Stimulated activated memory B cell treated with anti-CD40 and anti-IgM and Interleukin-4, amounts not matched to agents 10 μg/mL and 1 μg/mL and 100 μg/mL, for 72 hours (primary cell): Measurements from ENCODE around the gene RPH3AL.
"Not testable (repeated sequence)": the region's sequence is repeated elsewhere in the genome, so short reads cannot be mapped to it uniquely, and the experiment has no call there.

Source experiments
- ATAC-seq: fragments of 150-1000 bp; cut with Tn5 transposase; 2 replicates; pipeline ENCODE4 v1.10.0; 2021
- H3K27ac Mint-ChIP-seq: one replicate; pipeline ENCODE4 v1.8.0; 2022; ENCODE audit warnings: mild to moderate bottlenecking, mixed read lengths
- H3K27me3 Mint-ChIP-seq: one replicate; pipeline ENCODE4 v1.8.0; 2022; ENCODE audit warnings: mixed read lengths
- H3K36me3 Mint-ChIP-seq: one replicate; pipeline ENCODE4 v1.8.0; 2022; ENCODE audit warnings: mixed read lengths
- H3K4me1 Mint-ChIP-seq: one replicate; pipeline ENCODE4 v1.8.0; 2022; ENCODE audit warnings: mixed read lengths
- H3K4me3 Mint-ChIP-seq: one replicate; pipeline ENCODE4 v1.8.0; 2022; ENCODE audit warnings: mild to moderate bottlenecking, moderate library complexity, mixed read lengths
- H3K9me3 Mint-ChIP-seq: one replicate; pipeline ENCODE4 v1.8.0; 2022; ENCODE audit warnings: mixed read lengths

Gene RPH3AL

DNA sequence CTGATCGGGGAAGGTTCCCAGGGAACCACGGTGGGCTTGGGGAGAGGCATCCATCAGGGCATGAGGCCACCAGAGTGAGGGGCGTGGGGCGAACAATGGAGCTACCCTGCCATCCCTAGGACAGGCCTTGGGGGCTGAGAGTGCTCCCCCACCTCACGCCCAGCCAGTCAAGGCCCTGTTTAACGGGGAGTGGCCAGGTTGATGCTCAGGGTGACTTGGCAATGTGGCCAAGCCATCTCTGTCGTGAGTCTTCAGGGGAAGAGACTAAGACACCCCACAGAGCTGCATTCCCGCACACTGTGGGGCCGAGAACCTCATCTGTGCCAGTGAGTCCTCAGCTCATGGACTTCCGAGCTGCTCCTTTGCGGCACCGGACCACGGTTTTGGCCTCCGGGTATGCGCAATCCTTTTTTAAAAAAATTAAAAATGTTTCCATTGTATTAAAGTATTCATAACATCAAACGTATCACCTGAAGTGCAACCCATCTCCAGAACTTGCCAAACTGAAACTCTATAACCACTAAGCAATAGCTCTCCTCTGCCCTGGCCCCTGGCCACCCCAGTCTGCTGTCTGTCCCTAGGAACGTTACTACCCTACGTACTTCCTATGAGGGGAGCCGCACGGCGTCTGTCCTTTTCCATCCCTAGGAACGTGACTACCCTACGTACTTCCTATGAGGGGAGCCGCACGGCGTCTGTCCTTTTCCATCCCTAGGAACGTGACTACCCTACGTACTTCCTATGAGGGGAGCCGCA lies 99.3 kb downstream of the RPH3AL start:
- Mint-ChIP-seq H3K9me3 (no peaks in the 10 kb centered on the region), H3K4me3 (no peak overlapping the region), H3K4me1 (no peaks in the 10 kb centered on the region), H3K27me3 (no peaks in the 10 kb centered on the region), H3K27ac (no peak overlapping the region), H3K36me3 (no peaks in the 10 kb centered on the region)
- peak; percentile 39 for ATAC-seq

DNA sequence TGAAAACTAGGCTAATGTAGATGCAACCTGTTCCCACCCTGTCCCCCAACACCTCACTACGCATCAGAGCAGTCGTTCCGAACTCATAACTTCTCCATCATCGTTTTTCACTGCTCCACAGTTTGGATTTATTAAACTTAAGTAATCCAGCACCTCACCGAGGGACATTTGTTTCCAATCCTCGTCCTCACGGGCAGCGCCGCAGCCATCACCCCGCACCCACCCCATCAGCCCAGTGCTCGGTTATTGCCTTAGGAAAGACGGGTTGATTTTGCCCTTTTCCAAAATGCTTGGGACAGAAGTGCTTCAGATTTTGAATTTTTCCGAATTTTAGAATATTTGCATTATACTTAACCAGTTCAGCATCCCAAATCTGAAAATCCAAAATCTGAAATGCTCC lies 100.2 kb downstream of the RPH3AL start:
- no peak for ATAC-seq
- no peak overlapping the region for H3K4me3 Mint-ChIP-seq

DNA sequence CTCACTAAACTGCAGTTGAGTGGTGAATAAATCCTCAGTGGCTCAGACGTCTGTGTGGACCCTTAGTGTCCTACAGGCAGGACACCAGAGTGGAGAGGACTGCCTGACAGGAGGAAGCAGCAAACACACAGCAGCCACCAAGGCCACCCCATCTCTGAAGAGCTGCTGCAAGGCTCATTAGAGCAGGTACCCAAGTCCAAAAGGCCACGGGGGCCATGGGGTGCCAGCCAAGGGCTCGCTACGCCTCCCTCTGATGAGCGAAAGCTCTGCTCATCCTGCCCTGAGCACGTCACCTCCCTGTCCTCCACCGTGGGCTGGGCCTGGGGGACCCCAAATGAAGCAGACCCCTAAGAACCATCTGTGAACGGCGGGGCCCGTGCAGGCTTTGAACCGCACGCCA lies 101.1 kb downstream of the RPH3AL start:
- ATAC-seq: no peak
- H3K27ac Mint-ChIP-seq: no peak overlapping the region
- H3K4me1 Mint-ChIP-seq: no peaks in the 10 kb centered on the region
- no peaks in the 10 kb centered on the region for H3K36me3 Mint-ChIP-seq
- H3K4me3 Mint-ChIP-seq: no peak overlapping the region
- no peaks in the 10 kb centered on the region for H3K27me3 Mint-ChIP-seq
- no peaks in the 10 kb centered on the region for H3K9me3 Mint-ChIP-seq

More for the DNA sequence above, 100.2 kb downstream of the RPH3AL start:
- no peaks in the 10 kb centered on the region for H3K27me3 Mint-ChIP-seq
- H3K36me3 Mint-ChIP-seq: no peaks in the 10 kb centered on the region
- no peaks in the 10 kb centered on the region for H3K9me3 Mint-ChIP-seq
- H3K4me1 Mint-ChIP-seq: no peaks in the 10 kb centered on the region
- no peak overlapping the region for H3K27ac Mint-ChIP-seq

DNA sequence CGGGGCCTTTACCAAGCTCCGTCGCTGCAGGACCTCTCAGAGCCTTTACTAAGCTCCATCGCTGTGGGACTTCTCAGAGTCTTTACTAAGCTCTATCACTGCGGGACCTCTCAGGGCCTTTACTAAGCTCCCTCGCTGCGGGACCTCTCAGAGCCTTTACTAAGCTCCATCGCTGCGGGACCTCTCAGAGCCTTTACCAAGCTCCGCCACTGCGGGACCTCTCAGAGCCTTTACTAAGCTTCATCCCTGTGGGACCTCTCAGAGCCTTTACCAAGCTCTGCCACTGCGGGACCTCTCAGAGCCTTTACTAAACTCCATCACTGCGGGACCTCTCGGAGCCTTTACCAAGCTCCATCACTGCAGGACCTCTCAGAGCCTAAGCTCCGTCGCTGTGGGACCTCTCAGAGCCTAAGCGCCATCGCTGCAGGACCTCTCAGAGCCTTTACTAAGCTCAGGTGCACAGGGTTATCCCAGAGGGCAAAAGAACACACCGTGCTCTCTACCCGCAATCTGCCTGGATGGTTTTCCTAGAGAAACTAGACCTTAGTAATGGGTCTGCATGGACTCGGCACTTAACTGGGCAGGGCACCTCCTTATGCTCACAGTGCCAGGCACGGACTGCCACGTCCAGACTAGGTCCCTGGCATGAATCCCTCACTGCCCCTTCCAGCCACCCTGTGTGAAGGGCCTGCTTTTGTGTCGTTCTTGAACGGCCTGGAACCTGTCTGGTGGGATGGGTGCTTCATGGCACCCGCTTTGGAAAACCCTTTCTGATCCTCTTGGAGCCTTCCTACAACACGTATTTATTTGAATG lies 101.9 kb downstream of the RPH3AL start:
- Mint-ChIP-seq H3K4me3 (no peak overlapping the region), H3K4me1 (no peaks in the 10 kb centered on the region), H3K27me3 (no peaks in the 10 kb centered on the region), H3K36me3 (no peaks in the 10 kb centered on the region), H3K9me3 (no peaks in the 10 kb centered on the region), H3K27ac (no peak overlapping the region)
- no peak for ATAC-seq

DNA sequence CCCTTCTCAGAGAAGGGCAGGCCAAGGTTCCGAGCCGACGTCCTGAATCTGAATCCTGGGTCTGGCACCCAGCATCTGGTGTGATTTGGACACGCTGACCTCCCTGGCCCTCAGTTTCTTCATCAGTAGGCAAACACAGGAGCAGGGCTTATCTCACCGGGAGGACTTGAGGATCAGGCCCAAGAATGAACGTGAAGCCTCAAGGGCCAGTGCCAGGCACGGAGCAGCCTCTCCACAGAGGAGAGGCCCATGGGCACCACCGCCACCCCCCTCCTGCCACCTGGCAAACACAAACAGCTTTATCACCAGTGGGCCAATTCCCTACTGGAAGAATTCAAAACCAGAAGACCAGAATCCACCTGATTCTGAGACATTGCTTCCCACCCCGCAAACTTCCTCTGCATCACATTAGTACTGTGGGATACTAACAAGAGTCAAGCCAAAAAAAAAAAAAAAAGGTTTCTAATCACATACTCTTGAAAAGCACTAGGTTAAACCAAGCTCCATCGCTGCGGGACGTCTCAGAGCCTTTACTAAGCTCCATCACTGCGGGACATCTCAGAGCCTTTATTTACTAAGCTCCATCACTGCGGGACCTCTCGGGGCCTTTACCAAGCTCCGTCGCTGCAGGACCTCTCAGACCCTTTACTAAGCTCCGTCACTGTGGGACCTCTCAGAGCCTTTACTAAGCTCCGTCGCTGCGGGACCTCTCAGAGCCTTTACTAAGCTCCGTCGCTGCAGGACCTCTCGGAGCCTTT lies 103.2 kb downstream of the RPH3AL start:
- no peaks in the 10 kb centered on the region for H3K4me1 Mint-ChIP-seq
- H3K4me3 Mint-ChIP-seq: no peak overlapping the region
- H3K27ac Mint-ChIP-seq: no peak overlapping the region
- no peak for ATAC-seq
- no peaks in the 10 kb centered on the region for H3K27me3 Mint-ChIP-seq
- H3K36me3 Mint-ChIP-seq: peaks cover 7% of the 10 kb centered on the region
- H3K9me3 Mint-ChIP-seq: no peaks in the 10 kb centered on the region

DNA sequence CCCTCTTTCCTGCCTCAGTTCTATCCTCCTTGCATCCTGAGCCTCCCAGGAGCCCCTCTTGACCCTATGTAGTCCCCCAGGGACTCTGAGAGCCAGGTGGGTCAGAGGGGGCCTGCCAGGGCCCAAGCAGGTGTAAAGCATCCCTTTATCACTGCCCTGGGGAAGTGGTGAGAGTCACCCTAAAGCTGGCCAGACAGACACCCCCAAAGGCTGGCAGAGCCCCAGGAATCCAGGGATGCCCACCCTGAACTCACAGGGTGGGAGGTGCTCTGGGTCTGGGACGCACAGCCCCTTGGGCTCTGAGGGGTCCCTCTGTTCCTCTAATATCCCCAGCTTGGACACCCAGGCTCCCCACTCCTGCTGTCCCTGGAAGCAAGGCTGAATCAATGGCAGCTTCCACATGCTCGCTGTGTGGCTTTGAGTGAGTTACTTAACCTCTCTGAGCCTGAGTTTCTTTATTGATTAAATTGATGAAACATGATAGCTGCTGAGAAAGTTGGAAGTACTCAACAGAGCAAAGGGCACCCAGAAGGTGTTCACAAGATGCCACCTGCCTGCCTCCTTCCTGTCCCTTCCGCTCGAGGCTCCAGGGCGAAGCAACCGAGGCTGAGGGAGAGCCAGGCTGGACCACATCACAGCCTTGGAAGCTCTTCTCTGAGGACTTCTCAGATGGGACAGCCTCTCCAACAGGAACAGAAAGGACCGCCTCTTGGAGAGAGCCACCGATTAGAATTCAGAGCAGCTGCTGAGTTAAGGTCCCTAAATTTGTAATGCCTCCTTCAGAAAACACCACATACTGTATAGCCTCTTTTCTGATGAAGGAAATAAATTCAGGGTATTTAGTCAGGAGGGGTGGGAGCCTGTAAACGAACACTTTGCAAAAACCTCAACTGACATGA lies 104.0 kb downstream of the RPH3AL start:
- H3K4me1 Mint-ChIP-seq: no peaks in the 10 kb centered on the region
- H3K9me3 Mint-ChIP-seq: peaks cover 4% of the 10 kb centered on the region
- H3K36me3 Mint-ChIP-seq: peaks cover 7% of the 10 kb centered on the region
- no peaks in the 10 kb centered on the region for H3K27me3 Mint-ChIP-seq
- ATAC-seq: no peak
- no peak overlapping the region for H3K27ac Mint-ChIP-seq
- no peak overlapping the region for H3K4me3 Mint-ChIP-seq

DNA sequence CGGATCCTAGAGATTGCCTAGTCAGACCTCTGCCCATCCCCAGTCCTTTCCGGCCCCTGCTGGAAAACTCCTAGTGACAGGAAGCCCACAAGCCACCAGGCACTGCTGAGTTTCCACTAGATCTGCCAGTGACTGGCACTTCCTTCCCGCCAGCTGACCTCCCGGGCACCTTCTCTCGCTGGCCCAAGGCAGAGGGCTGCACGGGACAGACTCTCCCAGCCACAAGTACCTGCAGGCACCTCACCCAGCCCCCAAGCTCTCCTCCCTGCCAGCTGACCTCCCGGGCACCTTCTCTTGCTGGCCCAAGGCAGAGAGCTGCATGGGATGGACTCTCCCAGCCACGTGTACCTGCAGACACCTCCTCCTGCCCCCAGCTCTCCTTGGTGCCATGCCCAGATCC lies 104.8 kb downstream of the RPH3AL start:
- H3K4me3 Mint-ChIP-seq: no peak overlapping the region
- H3K36me3 Mint-ChIP-seq: peaks cover 7% of the 10 kb centered on the region
- H3K27ac Mint-ChIP-seq: no peak overlapping the region
- ATAC-seq: no peak
- H3K4me1 Mint-ChIP-seq: no peaks in the 10 kb centered on the region
- peaks cover 12% of the 10 kb centered on the region for H3K9me3 Mint-ChIP-seq
- no peaks in the 10 kb centered on the region for H3K27me3 Mint-ChIP-seq

DNA sequence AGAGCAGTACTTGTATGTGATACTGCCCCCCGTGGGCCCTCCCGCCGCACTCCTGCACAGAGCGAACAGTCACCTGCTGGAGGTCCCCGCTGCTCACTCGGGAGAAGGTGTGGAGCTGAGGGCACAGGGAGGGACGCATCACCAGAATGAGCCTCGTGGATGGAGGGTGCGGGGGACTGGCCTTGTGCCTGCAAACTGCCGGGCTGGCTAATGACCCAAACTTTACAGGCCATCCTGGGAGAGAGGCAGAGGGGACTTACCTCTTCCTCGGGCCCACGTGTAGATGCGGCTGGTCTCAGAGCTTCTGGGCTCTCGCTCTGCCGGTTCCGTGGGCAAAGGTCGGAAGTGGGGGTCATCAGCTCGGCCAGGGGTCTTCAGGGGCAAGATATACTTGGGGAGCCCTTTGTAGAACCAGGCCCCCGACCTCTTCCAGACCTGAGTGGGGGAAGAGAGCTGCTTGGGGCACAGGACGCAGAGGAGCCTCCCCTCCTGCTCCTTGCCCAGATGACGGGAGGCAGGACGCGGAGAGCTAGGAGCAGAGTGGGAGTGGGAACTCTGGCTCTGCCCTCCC lies 105.7 kb downstream of the RPH3AL start:
- no peak overlapping the region for H3K4me3 Mint-ChIP-seq
- no peaks in the 10 kb centered on the region for H3K4me1 Mint-ChIP-seq
- H3K27ac Mint-ChIP-seq: no peak overlapping the region
- H3K9me3 Mint-ChIP-seq: peaks cover 14% of the 10 kb centered on the region
- ATAC-seq: no peak
- H3K27me3 Mint-ChIP-seq: no peaks in the 10 kb centered on the region
- peaks cover 7% of the 10 kb centered on the region for H3K36me3 Mint-ChIP-seq

DNA sequence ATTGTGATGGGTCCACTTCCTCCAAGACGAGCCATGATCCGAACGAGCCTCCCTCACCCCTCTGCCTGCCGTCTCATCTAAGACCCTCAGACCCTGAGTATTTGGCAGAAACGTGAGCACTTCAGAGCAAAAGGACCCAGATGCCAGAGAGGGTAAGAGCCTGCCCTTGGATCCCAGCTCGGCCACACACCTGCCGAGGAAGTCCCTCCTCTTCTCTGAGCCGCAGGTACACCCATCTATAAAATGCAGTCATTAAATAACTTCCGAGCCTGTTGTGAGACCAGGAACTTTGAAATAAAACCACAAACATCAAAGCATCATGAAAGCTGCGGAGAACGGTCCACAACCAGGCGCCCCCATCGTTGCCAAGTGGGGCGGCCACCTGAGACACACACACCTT lies 106.4 kb downstream of the RPH3AL start:
- H3K4me3 Mint-ChIP-seq: no peak overlapping the region
- H3K27ac Mint-ChIP-seq: no peak overlapping the region
- H3K9me3 Mint-ChIP-seq: peaks cover 14% of the 10 kb centered on the region
- no peaks in the 10 kb centered on the region for H3K4me1 Mint-ChIP-seq
- H3K27me3 Mint-ChIP-seq: no peaks in the 10 kb centered on the region
- peaks cover 7% of the 10 kb centered on the region for H3K36me3 Mint-ChIP-seq
- ATAC-seq: no peak

DNA sequence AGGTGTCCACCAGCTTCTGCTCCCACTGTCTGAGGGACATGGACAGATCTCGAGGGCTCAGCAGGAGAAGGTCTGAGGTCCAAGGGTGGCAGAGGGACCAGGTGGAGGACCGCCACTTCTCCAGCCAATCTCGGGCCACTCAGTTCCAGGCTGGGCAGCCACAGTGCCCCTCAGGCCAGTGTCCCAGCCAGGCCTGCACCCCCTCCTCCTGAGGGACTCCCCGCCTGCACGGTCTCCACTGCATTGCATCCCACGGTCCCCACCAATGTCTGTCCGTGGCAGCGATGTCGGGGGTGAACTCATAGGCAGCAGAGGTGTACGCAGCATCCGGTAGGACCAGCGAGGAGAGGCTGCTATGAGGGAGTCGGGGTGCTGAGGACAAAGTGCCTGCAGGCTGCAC lies 107.0 kb downstream of the RPH3AL start:
- no peaks in the 10 kb centered on the region for H3K27me3 Mint-ChIP-seq
- peaks cover 14% of the 10 kb centered on the region for H3K9me3 Mint-ChIP-seq
- ATAC-seq: no peak
- H3K4me1 Mint-ChIP-seq: no peaks in the 10 kb centered on the region
- peaks cover 7% of the 10 kb centered on the region for H3K36me3 Mint-ChIP-seq
- H3K27ac Mint-ChIP-seq: no peak overlapping the region
- H3K4me3 Mint-ChIP-seq: no peak overlapping the region

DNA sequence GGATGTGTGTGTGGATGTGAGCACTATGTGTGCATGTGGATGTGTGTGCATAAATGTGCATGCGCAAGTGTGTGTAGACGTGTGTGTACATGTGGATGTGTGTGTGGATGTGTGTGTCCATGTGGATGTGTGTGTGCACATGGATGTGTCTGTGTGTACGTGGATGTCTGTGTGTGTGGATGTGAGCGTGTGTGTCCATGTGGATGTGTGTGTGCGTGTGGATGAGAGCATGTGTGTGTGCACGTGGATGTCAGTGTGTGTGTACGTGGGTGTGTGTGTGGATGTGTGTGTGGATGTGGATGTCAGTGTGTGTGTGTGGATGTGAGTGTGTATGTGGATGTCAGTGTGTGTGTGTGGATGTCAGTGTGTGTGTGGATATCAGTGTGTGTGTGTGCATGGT lies 107.6 kb downstream of the RPH3AL start:
- no peak for ATAC-seq
- Mint-ChIP-seq H3K36me3 (peaks cover 7% of the 10 kb centered on the region), H3K4me1 (no peaks in the 10 kb centered on the region), H3K27ac (no peak overlapping the region), H3K4me3 (no peak overlapping the region), H3K9me3 (peaks cover 14% of the 10 kb centered on the region), H3K27me3 (no peaks in the 10 kb centered on the region)

DNA sequence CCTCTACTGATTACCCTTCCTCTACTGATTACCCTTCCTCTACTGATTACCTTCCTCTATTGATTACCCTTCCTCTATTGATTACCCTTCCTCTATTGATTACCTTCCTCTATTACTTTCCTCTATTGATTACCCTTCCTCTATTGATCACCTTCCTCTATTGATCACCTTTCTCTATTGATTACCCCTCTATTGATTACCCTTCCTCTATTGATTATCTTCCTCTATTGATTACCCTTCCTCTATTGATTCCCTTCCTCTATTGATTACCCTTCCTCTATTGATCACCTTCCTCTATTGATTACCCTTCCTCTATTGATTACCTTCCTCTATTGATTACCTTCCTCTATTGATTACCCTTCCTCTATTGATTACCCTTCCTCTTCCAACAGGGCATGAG lies 108.7 kb downstream of the RPH3AL start:
- ATAC-seq, H3K4me3 Mint-ChIP-seq, H3K27me3 Mint-ChIP-seq, H3K27ac Mint-ChIP-seq, H3K4me1 Mint-ChIP-seq, H3K36me3 Mint-ChIP-seq: not testable (repeated sequence)
- peaks cover 14% of the 10 kb centered on the region for H3K9me3 Mint-ChIP-seq

DNA sequence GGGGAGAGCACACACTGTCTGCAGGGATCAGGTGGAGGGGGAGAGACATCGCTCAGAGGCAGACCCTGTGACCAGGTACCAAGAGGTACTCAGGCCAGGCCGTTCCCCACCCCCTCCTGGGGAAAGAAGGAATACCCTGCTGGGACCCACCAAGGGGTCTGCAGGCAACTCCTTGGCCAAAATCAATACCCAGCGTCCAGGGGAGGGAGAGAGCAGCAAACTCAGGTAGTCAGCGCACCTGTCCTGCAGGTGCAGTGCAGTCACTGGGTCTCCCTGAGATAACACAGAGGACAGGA lies 113.7 kb downstream of the RPH3AL start:
- H3K4me3 Mint-ChIP-seq: no peak overlapping the region
- no peak for ATAC-seq
- peaks cover 13% of the 10 kb centered on the region for H3K9me3 Mint-ChIP-seq
- no peaks in the 10 kb centered on the region for H3K27me3 Mint-ChIP-seq
- no peak overlapping the region for H3K27ac Mint-ChIP-seq
- H3K36me3 Mint-ChIP-seq: no peaks in the 10 kb centered on the region
- peaks cover 7% of the 10 kb centered on the region for H3K4me1 Mint-ChIP-seq

DNA sequence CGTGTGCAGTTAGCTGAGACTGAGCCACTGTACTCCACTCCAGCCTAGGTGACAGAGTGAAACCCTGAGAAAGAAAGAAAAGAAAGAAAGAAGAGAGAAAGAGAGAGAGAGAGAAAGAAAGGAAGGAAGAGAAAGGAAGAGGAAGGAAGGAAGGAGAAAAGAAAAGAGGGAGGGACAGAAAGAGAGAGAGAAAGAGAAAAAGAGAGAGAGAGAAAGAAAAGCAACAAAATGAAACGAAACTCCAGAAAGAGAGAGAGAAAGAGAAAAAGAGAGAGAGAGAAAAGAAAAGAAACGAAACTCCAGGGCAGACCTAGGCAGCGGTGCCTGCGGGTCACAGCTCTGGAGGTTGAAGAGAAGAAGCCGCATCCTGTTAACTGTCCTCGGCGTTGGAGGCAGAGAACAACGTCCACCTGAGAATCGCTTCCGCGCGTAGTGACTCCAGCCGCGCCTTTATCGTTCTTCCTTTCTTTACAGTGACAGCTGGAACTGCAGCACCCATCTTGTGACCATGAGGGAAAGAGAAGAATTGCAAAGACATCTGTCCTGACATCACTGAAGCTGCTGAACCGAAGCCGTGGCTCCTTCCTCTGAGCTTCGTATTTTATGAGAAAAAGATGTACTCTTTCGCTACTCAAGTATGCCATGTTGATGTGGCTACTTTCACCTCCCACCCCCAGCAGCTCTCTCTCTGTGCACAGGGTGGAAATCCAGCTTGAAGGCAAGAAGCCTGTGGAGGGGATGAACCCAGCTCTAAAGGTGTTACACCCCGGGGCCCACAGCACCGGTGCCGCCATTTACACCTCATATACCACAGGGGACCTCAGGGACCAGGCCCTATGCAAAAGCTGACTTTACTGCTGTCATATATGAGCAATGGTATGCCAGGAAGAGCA lies 114.3 kb downstream of the RPH3AL start:
- H3K27ac Mint-ChIP-seq: no peak overlapping the region
- H3K4me3 Mint-ChIP-seq: no peak overlapping the region

More for the DNA sequence above, 114.3 kb downstream of the RPH3AL start:
- Mint-ChIP-seq H3K9me3 (peaks cover 8% of the 10 kb centered on the region), H3K27me3 (peaks cover under 1% of the 10 kb centered on the region), H3K36me3 (no peaks in the 10 kb centered on the region), H3K4me1 (peaks cover 7% of the 10 kb centered on the region)
- peak; percentile 55 for ATAC-seq
